Common myeloid progenitor, CD34-positive (primary cell): Measurements from ENCODE around the gene VWC2L.

ENCODE experiments used
- CTCF ChIA-PET: fragments of 350-600 bp; sonication (Branson Sonifier 250); formaldehyde crosslinking; loops from one replicate; lab custom pipeline; 2021; ENCODE audit warnings: antibody characterized with exemption; lab: Charles Lee
- POLR2A ChIA-PET: fragments of 350-600 bp; sonication (Branson Sonifier 250); formaldehyde crosslinking; loops from one replicate; lab custom pipeline; 2021; ENCODE audit warnings: antibody characterized with exemption; lab: Charles Lee
- DNase-seq, 3 donors: peaks; one replicate each; pipeline versions ENCODE4 v3.0.0 to v3.0.0-alpha.2; 2013
- H3K27ac ChIP-seq, 2 experiments: 1 replicate in 1 of 2; 2 replicates in 1 of 2; pipeline ENCODE4 v1.7.0; 2013; ENCODE audit warnings: inconsistent platforms in 2 of 2, low read length in 2 of 2, mild to moderate bottlenecking in 2 of 2, low read depth in 1 of 2, moderate library complexity in 1 of 2; ENCODE audit not compliant: severe bottlenecking in 2 of 2, insufficient read depth in 1 of 2, poor library complexity in 1 of 2
- H3K27me3 ChIP-seq, 5 experiments: replicated peaks in 2 of 5; 1 replicate in 3 of 5; 2 replicates in 2 of 5; pipeline versions ENCODE4 v1.6.1 to v1.7.0; 2013; ENCODE audit warnings: low read length in 4 of 5, mild to moderate bottlenecking in 2 of 5, moderate library complexity in 2 of 5, inconsistent platforms in 1 of 5; ENCODE audit not compliant: insufficient read depth in 5 of 5, control insufficient read depth in 4 of 5
- H3K36me3 ChIP-seq, 4 experiments: 1 replicate in 2 of 4; 2 replicates in 2 of 4; pipeline versions ENCODE4 v1.6.1 to v1.7.0; 2013; ENCODE audit warnings: low read length in 3 of 4, control low read depth in 1 of 4, mild to moderate bottlenecking in 1 of 4; ENCODE audit not compliant: control insufficient read depth in 4 of 4, insufficient read depth in 4 of 4
- H3K4me1 ChIP-seq, 4 experiments: 1 replicate in 3 of 4; 2 replicates in 1 of 4; pipeline versions ENCODE4 v1.6.1 to v1.7.1; 2013; ENCODE audit warnings: low read length in 3 of 4, mild to moderate bottlenecking in 3 of 4, control low read depth in 1 of 4, inconsistent platforms in 1 of 4, moderate library complexity in 1 of 4; ENCODE audit not compliant: control insufficient read depth in 4 of 4, insufficient read depth in 4 of 4; ENCODE audit errors: control extremely low read depth in 1 of 4
- H3K4me3 ChIP-seq, 7 experiments: 1 replicate in 4 of 7; 2 replicates in 3 of 7; pipeline versions ENCODE4 v1.5.1 to v1.7.0; 2013; ENCODE audit warnings: mild to moderate bottlenecking in 7 of 7, low read length in 6 of 7, moderate library complexity in 6 of 7, inconsistent platforms in 2 of 7, low read depth in 2 of 7, control low read depth in 1 of 7; ENCODE audit not compliant: insufficient read depth in 4 of 7, control insufficient read depth in 1 of 7; ENCODE audit errors: extremely low read depth in 1 of 7
- H3K9me3 ChIP-seq, 5 experiments: 1 replicate in 4 of 5; 2 replicates in 1 of 5; pipeline versions ENCODE4 v1.6.1 to v1.7.1; 2013; ENCODE audit warnings: low read length in 4 of 5, mild to moderate bottlenecking in 2 of 5, inconsistent platforms in 1 of 5, low read depth in 1 of 5, moderate library complexity in 1 of 5; ENCODE audit not compliant: control insufficient read depth in 4 of 5, insufficient read depth in 2 of 5; ENCODE audit errors: control extremely low read depth in 1 of 5
- WGBS: methylation state at CpG from one replicate; pipeline ENCODE4 v1.1.5; 2013; ENCODE audit not compliant: insufficient coverage; 5-methylcytosine and 5-hydroxymethylcytosine counted together

VWC2L gene

DNA sequence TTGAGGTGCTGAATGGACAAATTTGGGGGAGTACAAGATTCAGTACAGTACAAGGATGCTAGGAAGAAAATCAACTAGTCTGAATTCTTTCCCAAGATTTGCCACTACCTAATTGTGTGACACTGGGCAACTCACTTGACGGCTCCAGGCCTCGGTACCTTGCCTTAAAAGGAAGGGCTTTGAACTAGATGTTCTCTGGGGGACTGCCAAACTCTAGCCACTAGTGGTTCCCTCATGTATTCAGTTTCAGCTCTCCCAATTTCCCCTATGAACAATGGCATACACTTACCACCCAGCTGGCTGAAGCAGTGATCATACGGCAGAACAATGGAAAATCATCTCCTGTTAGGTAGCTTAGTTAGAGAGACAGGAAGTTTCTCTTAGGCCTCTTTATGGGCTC lies 73.4 kb downstream of the VWC2L start:
- no peak overlapping the region for H3K4me3 ChIP-seq
- ChIA-PET POLR2A (no interaction called here), CTCF (no interaction called here)
- no peak overlapping the region for H3K27ac ChIP-seq
- H3K36me3 ChIP-seq, result no peaks in the 10 kb centered on the region
- peaks cover 0 to 2% (median 0%) of the 10 kb centered on the region in 5 experiments for H3K27me3 ChIP-seq
- WGBS, result 100% methylated on average over 2 of the region's 3 CpGs
- H3K9me3 ChIP-seq, result no peaks in the 10 kb centered on the region
- DNase-seq, result no peak
- H3K4me1 ChIP-seq, result no peaks in the 10 kb centered on the region

- ChIA-PET CTCF (no interaction called here), POLR2A (no interaction called here)
- no peaks in the 10 kb centered on the region for H3K9me3 ChIP-seq
- no peak overlapping the region for H3K27ac ChIP-seq
- no peak for DNase-seq
- H3K4me3 ChIP-seq, result no peak overlapping the region
- H3K27me3 ChIP-seq, result peaks cover 0 to 2% (median 0%) of the 10 kb centered on the region in 5 experiments
- H3K4me1 ChIP-seq, result no peaks in the 10 kb centered on the region
- H3K36me3 ChIP-seq, result no peaks in the 10 kb centered on the region
- WGBS, result 100% methylated on average over 1 of the region's 2 CpGs
Observed at GRCh38 chr2:214484701-214485100, 73.8 kb downstream of the VWC2L start.

DNA sequence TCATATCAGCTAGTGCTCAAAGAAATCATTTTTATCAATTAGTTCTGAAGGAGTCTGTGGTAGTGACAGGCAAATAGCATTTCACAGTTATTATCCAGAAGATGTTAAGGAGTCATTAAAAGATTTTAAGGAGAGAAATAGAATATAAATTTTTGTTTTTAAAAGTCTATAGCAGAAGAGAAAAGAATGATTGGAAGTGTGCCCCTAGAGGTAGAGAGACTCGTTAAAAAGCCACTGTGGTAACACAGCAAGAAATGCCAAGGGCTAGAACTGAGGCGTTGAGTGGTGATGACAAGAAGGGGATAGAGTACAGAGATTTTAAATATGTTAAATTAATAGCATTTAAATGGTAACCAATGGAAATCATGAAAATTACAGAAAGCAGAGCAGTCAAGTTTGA lies 78.3 kb downstream of the VWC2L start:
- Histone ChIP-seq H3K27ac (no peak overlapping the region), H3K36me3 (no peaks in the 10 kb centered on the region), H3K4me1 (no peaks in the 10 kb centered on the region), H3K27me3 (peaks cover 0 to 2% (median 0%) of the 10 kb centered on the region in 5 experiments), H3K4me3 (no peak overlapping the region), H3K9me3 (no peaks in the 10 kb centered on the region)
- CTCF ChIA-PET, result no interaction called here
- no peak for DNase-seq
- POLR2A ChIA-PET, result no interaction called here
- WGBS, result 77% methylated on average over 1 of the region's 2 CpGs

DNA sequence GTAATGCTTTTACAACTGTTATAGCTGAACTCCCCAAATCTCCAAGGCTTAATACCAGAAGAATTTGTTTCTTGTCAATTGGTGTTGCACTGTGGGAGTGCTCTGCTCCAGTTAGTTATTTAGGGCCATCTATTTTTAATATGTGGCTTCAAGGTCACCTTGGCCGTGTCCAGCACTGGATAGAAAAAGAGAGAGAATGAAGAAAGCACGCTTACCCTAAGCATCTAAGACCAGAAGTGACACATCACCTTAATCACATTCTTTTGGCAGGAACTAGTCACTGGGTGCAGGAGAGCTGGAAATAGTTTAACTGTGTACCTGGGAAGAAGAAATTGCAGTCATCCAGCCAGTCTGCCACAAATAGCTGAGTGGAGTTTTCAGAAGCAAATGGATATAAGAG lies 78.8 kb downstream of the VWC2L start:
- Histone ChIP-seq H3K4me3 (no peak overlapping the region), H3K9me3 (no peaks in the 10 kb centered on the region), H3K36me3 (no peaks in the 10 kb centered on the region), H3K4me1 (no peaks in the 10 kb centered on the region), H3K27ac (no peak overlapping the region), H3K27me3 (peaks cover 0 to 2% (median 0%) of the 10 kb centered on the region in 5 experiments)
- WGBS, result no CpG with 5 or more reads among the region's 2 CpGs
- no peak for DNase-seq
- POLR2A ChIA-PET, result no interaction called here
- CTCF ChIA-PET, result no interaction called here

DNA sequence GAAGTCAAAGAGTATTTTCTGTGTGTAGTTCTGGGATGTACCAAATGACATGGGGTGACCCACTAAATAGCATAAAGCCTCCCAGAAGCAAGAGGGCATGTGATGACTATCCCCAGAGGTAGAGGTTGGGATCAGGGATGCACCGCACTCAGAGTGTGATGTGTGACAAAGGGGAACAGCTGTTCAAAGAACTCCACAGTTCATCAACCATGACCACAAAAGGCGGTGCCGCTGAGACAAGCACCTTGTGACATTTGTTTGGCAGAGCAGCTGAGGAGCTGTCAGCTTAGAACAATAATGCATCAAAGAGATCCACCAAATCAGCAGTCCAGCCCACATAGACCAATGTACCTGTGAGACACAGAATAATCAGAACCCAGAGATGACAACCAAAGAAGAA lies 81.3 kb downstream of the VWC2L start:
- WGBS, result 93% methylated on average over 3 of the region's 3 CpGs
- Histone ChIP-seq H3K9me3 (no peaks in the 10 kb centered on the region), H3K4me1 (no peaks in the 10 kb centered on the region), H3K4me3 (no peak overlapping the region), H3K27me3 (peaks cover 0 to 2% (median 0%) of the 10 kb centered on the region in 5 experiments), H3K27ac (no peak overlapping the region), H3K36me3 (no peaks in the 10 kb centered on the region)
- CTCF ChIA-PET, result no interaction called here
- no peak for DNase-seq
- POLR2A ChIA-PET, result interaction anchor here (0.6 kb wide), 1 partner anchor 163 kb away, joined by 5 read pairs; no protein-coding TSS in a partner anchor

GRCh38 chr2:214492608-214493007 lies 81.8 kb downstream of the VWC2L start:
- H3K9me3 ChIP-seq, result no peaks in the 10 kb centered on the region
- ChIA-PET CTCF (no interaction called here), POLR2A (no interaction called here)

DNA sequence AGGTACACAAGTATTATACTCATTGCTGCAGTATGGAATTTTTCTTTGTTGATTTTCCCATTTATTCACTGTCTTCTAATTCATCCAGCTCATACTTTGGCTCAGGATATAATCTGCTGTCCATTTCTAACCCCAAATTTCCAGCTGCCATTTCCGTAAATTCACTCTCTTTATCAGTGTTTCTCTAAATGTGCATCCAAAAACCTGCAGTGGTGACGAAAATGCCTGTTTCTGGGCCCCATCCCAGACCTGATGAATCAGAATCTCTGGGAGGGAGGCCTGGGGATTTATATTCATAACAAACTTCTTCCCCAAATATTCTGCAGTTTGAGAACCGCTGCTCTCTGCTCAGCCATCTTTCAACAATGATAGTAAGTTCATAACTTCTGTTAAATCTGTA lies 86.6 kb downstream of the VWC2L start:
- ChIA-PET POLR2A (interaction anchor here (0.6 kb wide), 1 partner anchor 220 kb away, joined by 3 read pairs; no protein-coding TSS in a partner anchor), CTCF (no interaction called here)
- Histone ChIP-seq H3K36me3 (no peaks in the 10 kb centered on the region), H3K27ac (no peak overlapping the region), H3K27me3 (no peaks in the 10 kb centered on the region), H3K4me3 (no peak overlapping the region), H3K4me1 (no peaks in the 10 kb centered on the region), H3K9me3 (peaks cover 0 to 3% (median 0%) of the 10 kb centered on the region in 5 experiments)
- no CpG with 5 or more reads among the region's 3 CpGs for WGBS
- DNase-seq, result no peak

More at GRCh38 chr2:214492608-214493007, 81.8 kb downstream of the VWC2L start:
- H3K36me3 ChIP-seq, result no peaks in the 10 kb centered on the region
- no peak for DNase-seq
- WGBS, result no CpG with 5 or more reads among the region's 2 CpGs
- peaks cover 0 to 2% (median 0%) of the 10 kb centered on the region in 5 experiments for H3K27me3 ChIP-seq
- H3K4me3 ChIP-seq, result no peak overlapping the region
- no peak overlapping the region for H3K27ac ChIP-seq
- no peaks in the 10 kb centered on the region for H3K4me1 ChIP-seq
